ENCODE data around the gene SLC25A15. TPM values are rescaled to one million over a fixed set of nuclear protein-coding genes. Genes with fewer than 3 reads are reported as not detected.

The SLC25A15 gene
- total RNA-seq, 1 donor from 2014 or later = 14.6 TPM

GRCh38 chr13:40770609-40770933, 18.8 kb upstream of the SLC25A15 start:
- peak overlapping the region; percentile 97 to 100 (median 98) for H3K4me3 ChIP-seq (ENCODE audit: low read length in 3 of 3)
- peak overlapping the region; percentile 96 to 99 (median 97) for H3K9ac ChIP-seq (ENCODE audit: low read depth in 1 of 3, low read length in 3 of 3)
- H3K27ac ChIP-seq (ENCODE audit: low read depth, low read length) = peak overlapping the region; percentile 81
- peaks cover 0 to 6% (median 0%) of the 10 kb centered on the region in 3 donors for H3K36me3 ChIP-seq (ENCODE audit: control insufficient read depth in 3 of 3, insufficient read depth in 3 of 3, low read length in 3 of 3)
- H3K9me3 ChIP-seq (ENCODE audit: control insufficient read depth in 3 of 3, low read length in 3 of 3) = no peaks in the 10 kb centered on the region
- no peaks in the 10 kb centered on the region for H3K27me3 ChIP-seq (ENCODE audit: control insufficient read depth in 3 of 3, insufficient read depth in 3 of 3, low read length in 3 of 3)
- peaks cover 6 to 11% (median 11%) of the 10 kb centered on the region in 3 donors for H3K4me1 ChIP-seq (ENCODE audit: control insufficient read depth in 3 of 3, insufficient read depth in 3 of 3, low read length in 3 of 3)

- Histone ChIP-seq H3K4me3 (ENCODE audit: low read length in 3 of 3) (peak within 1 kb of the TSS; percentile 97 to 100 (median 98)), H3K36me3 (ENCODE audit: control insufficient read depth in 3 of 3, insufficient read depth in 3 of 3, low read length in 3 of 3) (peaks cover 0 to 6% (median 0%) of the 10 kb centered on the region in 3 donors), H3K9me3 (ENCODE audit: control insufficient read depth in 3 of 3, low read length in 3 of 3) (no peaks in the 10 kb centered on the region), H3K27me3 (ENCODE audit: control insufficient read depth in 3 of 3, insufficient read depth in 3 of 3, low read length in 3 of 3) (no peaks in the 10 kb centered on the region), H3K9ac (ENCODE audit: low read depth in 1 of 3, low read length in 3 of 3) (peak within 1 kb of the TSS; percentile 96 to 99 (median 97)), H3K27ac (ENCODE audit: low read depth, low read length) (peak within 1 kb of the TSS; percentile 81), H3K4me1 (ENCODE audit: control insufficient read depth in 3 of 3, insufficient read depth in 3 of 3, low read length in 3 of 3) (peaks cover 6 to 11% (median 11%) of the 10 kb centered on the region in 3 donors)
These were observed 18.3 kb upstream of the SLC25A15 start, which contains the start of gene MRPS31 for GRCh38 chr13:40770934-40771618. TSS of gene MRPS31 (minus strand) at chr13:40771190. CDS start at chr13:40771136, 54 bp downstream.

- Histone ChIP-seq H3K36me3 (ENCODE audit: control insufficient read depth in 3 of 3, insufficient read depth in 3 of 3, low read length in 3 of 3) (peaks cover 0 to 2% (median 0%) of the 10 kb centered on the region in 3 donors), H3K4me1 (ENCODE audit: control insufficient read depth in 3 of 3, insufficient read depth in 3 of 3, low read length in 3 of 3) (peaks cover 8 to 11% (median 11%) of the 10 kb centered on the region in 3 donors), H3K4me3 (ENCODE audit: low read length in 3 of 3) (no peak overlapping the region), H3K27ac (ENCODE audit: low read depth, low read length) (no peak overlapping the region), H3K27me3 (ENCODE audit: control insufficient read depth in 3 of 3, insufficient read depth in 3 of 3, low read length in 3 of 3) (no peaks in the 10 kb centered on the region), H3K9ac (ENCODE audit: low read depth in 1 of 3, low read length in 3 of 3) (no peak overlapping the region), H3K9me3 (ENCODE audit: control insufficient read depth in 3 of 3, low read length in 3 of 3) (no peaks in the 10 kb centered on the region)
These were observed 16.5 kb upstream of the SLC25A15 start for GRCh38 chr13:40772765-40773473.

- no peak overlapping the region for H3K27ac ChIP-seq (ENCODE audit: low read depth, low read length)
These were observed 14.7 kb upstream of the SLC25A15 start for GRCh38 chr13:40774672-40775071.

GRCh38 chr13:40776232-40776631, 13.2 kb upstream of the SLC25A15 start:
- Histone ChIP-seq H3K36me3 (ENCODE audit: control insufficient read depth in 3 of 3, insufficient read depth in 3 of 3, low read length in 3 of 3) (no peaks in the 10 kb centered on the region), H3K9ac (ENCODE audit: low read depth in 1 of 3, low read length in 3 of 3) (no peak overlapping the region), H3K27me3 (ENCODE audit: control insufficient read depth in 3 of 3, insufficient read depth in 3 of 3, low read length in 3 of 3) (no peaks in the 10 kb centered on the region), H3K4me3 (ENCODE audit: low read length in 3 of 3) (no peak overlapping the region), H3K4me1 (ENCODE audit: control insufficient read depth in 3 of 3, insufficient read depth in 3 of 3, low read length in 3 of 3) (peaks cover 0 to 2% (median 0%) of the 10 kb centered on the region in 3 donors), H3K27ac (ENCODE audit: low read depth, low read length) (no peak overlapping the region), H3K9me3 (ENCODE audit: control insufficient read depth in 3 of 3, low read length in 3 of 3) (no peaks in the 10 kb centered on the region)

More at GRCh38 chr13:40774672-40775071, 14.7 kb upstream of the SLC25A15 start:
- H3K36me3 ChIP-seq (ENCODE audit: control insufficient read depth in 3 of 3, insufficient read depth in 3 of 3, low read length in 3 of 3) = no peaks in the 10 kb centered on the region
- H3K4me1 ChIP-seq (ENCODE audit: control insufficient read depth in 3 of 3, insufficient read depth in 3 of 3, low read length in 3 of 3) = peaks cover 8 to 11% (median 10%) of the 10 kb centered on the region in 3 donors
- no peak overlapping the region for H3K4me3 ChIP-seq (ENCODE audit: low read length in 3 of 3)
- no peaks in the 10 kb centered on the region for H3K9me3 ChIP-seq (ENCODE audit: control insufficient read depth in 3 of 3, low read length in 3 of 3)
- H3K27me3 ChIP-seq (ENCODE audit: control insufficient read depth in 3 of 3, insufficient read depth in 3 of 3, low read length in 3 of 3) = no peaks in the 10 kb centered on the region
- H3K9ac ChIP-seq (ENCODE audit: low read depth in 1 of 3, low read length in 3 of 3) = no peak overlapping the region

- Histone ChIP-seq H3K4me3 (ENCODE audit: low read length in 3 of 3) (no peak overlapping the region), H3K9me3 (ENCODE audit: control insufficient read depth in 3 of 3, low read length in 3 of 3) (no peaks in the 10 kb centered on the region), H3K9ac (ENCODE audit: low read depth in 1 of 3, low read length in 3 of 3) (no peak overlapping the region), H3K27me3 (ENCODE audit: control insufficient read depth in 3 of 3, insufficient read depth in 3 of 3, low read length in 3 of 3) (no peaks in the 10 kb centered on the region), H3K4me1 (ENCODE audit: control insufficient read depth in 3 of 3, insufficient read depth in 3 of 3, low read length in 3 of 3) (peaks cover 0 to 2% (median 0%) of the 10 kb centered on the region in 3 donors), H3K36me3 (ENCODE audit: control insufficient read depth in 3 of 3, insufficient read depth in 3 of 3, low read length in 3 of 3) (no peaks in the 10 kb centered on the region), H3K27ac (ENCODE audit: low read depth, low read length) (no peak overlapping the region)
These were observed 12.7 kb upstream of the SLC25A15 start for GRCh38 chr13:40776681-40777165.

GRCh38 chr13:40777166-40777808, 12.1 kb upstream of the SLC25A15 start:
- Histone ChIP-seq H3K9me3 (ENCODE audit: control insufficient read depth in 3 of 3, low read length in 3 of 3) (no peaks in the 10 kb centered on the region), H3K4me1 (ENCODE audit: control insufficient read depth in 3 of 3, insufficient read depth in 3 of 3, low read length in 3 of 3) (peaks cover 0 to 2% (median 0%) of the 10 kb centered on the region in 3 donors), H3K27ac (ENCODE audit: low read depth, low read length) (no peak overlapping the region), H3K36me3 (ENCODE audit: control insufficient read depth in 3 of 3, insufficient read depth in 3 of 3, low read length in 3 of 3) (no peaks in the 10 kb centered on the region), H3K9ac (ENCODE audit: low read depth in 1 of 3, low read length in 3 of 3) (peak overlapping the region in 2 of 3 donors; percentile 10 to 30), H3K27me3 (ENCODE audit: control insufficient read depth in 3 of 3, insufficient read depth in 3 of 3, low read length in 3 of 3) (no peaks in the 10 kb centered on the region), H3K4me3 (ENCODE audit: low read length in 3 of 3) (peak overlapping the region; percentile 36 to 57 (median 37))

- Histone ChIP-seq H3K27me3 (ENCODE audit: control insufficient read depth in 3 of 3, insufficient read depth in 3 of 3, low read length in 3 of 3) (no peaks in the 10 kb centered on the region), H3K9ac (ENCODE audit: low read depth in 1 of 3, low read length in 3 of 3) (no peak overlapping the region), H3K27ac (ENCODE audit: low read depth, low read length) (no peak overlapping the region), H3K36me3 (ENCODE audit: control insufficient read depth in 3 of 3, insufficient read depth in 3 of 3, low read length in 3 of 3) (no peaks in the 10 kb centered on the region), H3K9me3 (ENCODE audit: control insufficient read depth in 3 of 3, low read length in 3 of 3) (no peaks in the 10 kb centered on the region), H3K4me1 (ENCODE audit: control insufficient read depth in 3 of 3, insufficient read depth in 3 of 3, low read length in 3 of 3) (peaks cover 0 to 2% (median 0%) of the 10 kb centered on the region in 3 donors), H3K4me3 (ENCODE audit: low read length in 3 of 3) (no peak overlapping the region)
These were observed 11.6 kb upstream of the SLC25A15 start for GRCh38 chr13:40777809-40778175.

GRCh38 chr13:40779049-40779448, 10.4 kb upstream of the SLC25A15 start:
- Histone ChIP-seq H3K4me1 (ENCODE audit: control insufficient read depth in 3 of 3, insufficient read depth in 3 of 3, low read length in 3 of 3) (peaks cover 0 to 2% (median 0%) of the 10 kb centered on the region in 3 donors), H3K9ac (ENCODE audit: low read depth in 1 of 3, low read length in 3 of 3) (no peak overlapping the region), H3K9me3 (ENCODE audit: control insufficient read depth in 3 of 3, low read length in 3 of 3) (no peaks in the 10 kb centered on the region), H3K36me3 (ENCODE audit: control insufficient read depth in 3 of 3, insufficient read depth in 3 of 3, low read length in 3 of 3) (no peaks in the 10 kb centered on the region), H3K27ac (ENCODE audit: low read depth, low read length) (no peak overlapping the region), H3K27me3 (ENCODE audit: control insufficient read depth in 3 of 3, insufficient read depth in 3 of 3, low read length in 3 of 3) (no peaks in the 10 kb centered on the region), H3K4me3 (ENCODE audit: low read length in 3 of 3) (no peak overlapping the region)
